Liver (tissue), 3 donors: ENCODE results near the gene NMBR.

Source experiments
- GABPA ChIP-seq, 2 donors: IDR thresholded peaks in 1 of 2; conservative IDR thresholded peaks in 1 of 2; 2 replicates each; pipeline ENCODE4 v1.6.1; 2016; ENCODE audit warnings: antibody characterized with exemption in 2 of 2, mild to moderate bottlenecking in 1 of 2, moderate library complexity in 1 of 2
- NR2F2 ChIP-seq: IDR thresholded peaks from 2 replicates; pipeline ENCODE4 v1.6.1; 2016; ENCODE audit warnings: antibody characterized with exemption
- RAD21 ChIP-seq, 2 donors: IDR thresholded peaks; 2 replicates each; pipeline ENCODE4 v1.6.1; 2016; ENCODE audit warnings: antibody characterized with exemption in 2 of 2, mild to moderate bottlenecking in 2 of 2
- SP1 ChIP-seq: IDR thresholded peaks from 2 replicates; pipeline ENCODE4 v1.6.1; 2018; ENCODE audit warnings: antibody characterized with exemption, mild to moderate bottlenecking
- YY1 ChIP-seq: IDR thresholded peaks from 2 replicates; pipeline ENCODE4 v1.6.1; 2016; ENCODE audit warnings: antibody characterized with exemption, mild to moderate bottlenecking
- TF ChIP-seq, protein P1 (sequence below): fragments of 150-350 bp; IDR thresholded peaks from 2 replicates; pipeline ENCODE4 v1.5.1; 2017; ENCODE audit warnings: improper control_type of control experiment, low read depth, low read length; ENCODE audit not compliant: missing input control
- TF ChIP-seq, protein P2 (sequence below): IDR thresholded peaks from 2 replicates; pipeline ENCODE4 v1.6.1; 2016; ENCODE audit warnings: antibody characterized with exemption
- donor health status: healthy.
- donor health status: healthy.

DNA sequence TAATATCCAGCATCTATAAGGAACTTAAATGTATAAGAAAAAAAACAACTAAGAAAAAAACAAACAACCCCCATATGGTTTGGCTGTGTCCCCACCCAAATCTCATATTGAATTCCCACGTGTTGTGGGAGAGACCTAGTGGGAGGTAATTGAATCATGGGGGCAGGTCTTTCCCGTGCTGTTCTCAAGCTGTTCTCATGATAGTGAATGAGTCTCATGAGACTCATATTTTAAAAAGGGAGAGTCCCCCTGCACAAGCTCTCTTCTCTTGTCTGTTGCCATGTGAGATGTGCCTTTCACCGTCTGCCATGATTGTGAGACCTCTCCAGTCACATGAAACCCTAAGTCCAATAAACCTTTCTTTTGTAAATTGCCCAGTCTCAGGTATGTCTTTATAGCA is 119.8 kb downstream of the NMBR start:
- TF ChIP-seq, protein P1, sequence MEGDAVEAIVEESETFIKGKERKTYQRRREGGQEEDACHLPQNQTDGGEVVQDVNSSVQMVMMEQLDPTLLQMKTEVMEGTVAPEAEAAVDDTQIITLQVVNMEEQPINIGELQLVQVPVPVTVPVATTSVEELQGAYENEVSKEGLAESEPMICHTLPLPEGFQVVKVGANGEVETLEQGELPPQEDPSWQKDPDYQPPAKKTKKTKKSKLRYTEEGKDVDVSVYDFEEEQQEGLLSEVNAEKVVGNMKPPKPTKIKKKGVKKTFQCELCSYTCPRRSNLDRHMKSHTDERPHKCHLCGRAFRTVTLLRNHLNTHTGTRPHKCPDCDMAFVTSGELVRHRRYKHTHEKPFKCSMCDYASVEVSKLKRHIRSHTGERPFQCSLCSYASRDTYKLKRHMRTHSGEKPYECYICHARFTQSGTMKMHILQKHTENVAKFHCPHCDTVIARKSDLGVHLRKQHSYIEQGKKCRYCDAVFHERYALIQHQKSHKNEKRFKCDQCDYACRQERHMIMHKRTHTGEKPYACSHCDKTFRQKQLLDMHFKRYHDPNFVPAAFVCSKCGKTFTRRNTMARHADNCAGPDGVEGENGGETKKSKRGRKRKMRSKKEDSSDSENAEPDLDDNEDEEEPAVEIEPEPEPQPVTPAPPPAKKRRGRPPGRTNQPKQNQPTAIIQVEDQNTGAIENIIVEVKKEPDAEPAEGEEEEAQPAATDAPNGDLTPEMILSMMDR, result no peak
- TF ChIP-seq, protein P2, sequence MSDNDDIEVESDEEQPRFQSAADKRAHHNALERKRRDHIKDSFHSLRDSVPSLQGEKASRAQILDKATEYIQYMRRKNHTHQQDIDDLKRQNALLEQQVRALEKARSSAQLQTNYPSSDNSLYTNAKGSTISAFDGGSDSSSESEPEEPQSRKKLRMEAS, result no peak
- no peak for TF ChIP-seq YY1
- no peak for TF ChIP-seq SP1
- TF ChIP-seq GABPA (IDR thresholded peaks at IDR 0.05 in 1 of 2, conservative IDR thresholded peaks at IDR 0.05 in 1 of 2), result no peak
- TF ChIP-seq NR2F2, result no peak
- no peak for TF ChIP-seq RAD21 (IDR thresholded peaks at IDR 0.05)
